Astrocyte (in vitro differentiated cells and primary cell): ENCODE measurements around the gene EFNA5.

Experiments
- EZH2 ChIP-seq: IDR thresholded peaks from 2 replicates; pipeline ENCODE4 v1.6.1; 2012; ENCODE audit warnings: mild to moderate bottlenecking, low read length, inconsistent platforms; ENCODE audit not compliant: insufficient read depth
- TF ChIP-seq, protein P1 (sequence below): IDR thresholded peaks from 2 replicates; pipeline ENCODE4 v1.5.1; 2011; ENCODE audit warnings: low read depth, mild to moderate bottlenecking, inconsistent platforms, low read length, moderate library complexity; ENCODE audit not compliant: insufficient read depth

DNA sequence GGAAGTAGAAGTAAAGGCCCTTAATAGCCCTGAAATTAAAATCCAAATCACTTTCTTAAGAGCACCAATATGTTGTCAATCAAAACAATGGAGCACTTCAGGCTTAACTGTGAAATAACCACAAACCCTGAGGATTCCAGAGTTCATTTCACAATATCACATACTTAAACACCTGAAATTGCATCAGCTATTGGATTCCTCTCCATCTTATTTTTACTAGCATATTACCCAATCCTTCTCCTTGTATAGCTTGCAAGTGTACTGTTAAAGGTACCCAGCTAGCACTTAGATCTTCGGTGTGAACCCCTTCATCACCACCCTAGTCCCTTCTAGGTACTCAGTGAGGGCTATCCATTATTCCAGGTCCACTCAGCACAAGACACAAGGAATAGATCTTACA lies 287.3 kb downstream of the EFNA5 start:
- TF ChIP-seq, protein P1, sequence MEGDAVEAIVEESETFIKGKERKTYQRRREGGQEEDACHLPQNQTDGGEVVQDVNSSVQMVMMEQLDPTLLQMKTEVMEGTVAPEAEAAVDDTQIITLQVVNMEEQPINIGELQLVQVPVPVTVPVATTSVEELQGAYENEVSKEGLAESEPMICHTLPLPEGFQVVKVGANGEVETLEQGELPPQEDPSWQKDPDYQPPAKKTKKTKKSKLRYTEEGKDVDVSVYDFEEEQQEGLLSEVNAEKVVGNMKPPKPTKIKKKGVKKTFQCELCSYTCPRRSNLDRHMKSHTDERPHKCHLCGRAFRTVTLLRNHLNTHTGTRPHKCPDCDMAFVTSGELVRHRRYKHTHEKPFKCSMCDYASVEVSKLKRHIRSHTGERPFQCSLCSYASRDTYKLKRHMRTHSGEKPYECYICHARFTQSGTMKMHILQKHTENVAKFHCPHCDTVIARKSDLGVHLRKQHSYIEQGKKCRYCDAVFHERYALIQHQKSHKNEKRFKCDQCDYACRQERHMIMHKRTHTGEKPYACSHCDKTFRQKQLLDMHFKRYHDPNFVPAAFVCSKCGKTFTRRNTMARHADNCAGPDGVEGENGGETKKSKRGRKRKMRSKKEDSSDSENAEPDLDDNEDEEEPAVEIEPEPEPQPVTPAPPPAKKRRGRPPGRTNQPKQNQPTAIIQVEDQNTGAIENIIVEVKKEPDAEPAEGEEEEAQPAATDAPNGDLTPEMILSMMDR = no peak
- no peak for TF ChIP-seq EZH2
